Aorta (tissue), 5 donors: Measurements from ENCODE around the gene ZNF91. TPM values are rescaled to one million over a fixed set of nuclear protein-coding genes. Genes with fewer than 3 reads are reported as not detected.
A peak's percentile ranks its signal among the peaks of the same experiment; 100 is the strongest.
"Not testable (repeated sequence)": the region's sequence is repeated elsewhere in the genome, so short reads cannot be mapped to it uniquely, and the experiment has no call there.

Experiments used
- ATAC-seq: fragments of 200-7000 bp; cut with Tn5 transposase; one replicate; pipeline ENCODE4 v1.9.1; 2022; ENCODE audit warnings: moderate library complexity; ENCODE audit not compliant: low FRiP score
- DNase-seq, 2 donors: peaks; one replicate each; pipeline ENCODE4 v3.0.0-alpha.2; 2020
- H3K27ac ChIP-seq, 2 donors: one replicate each; pipeline ENCODE4 v1.5.1; 2013; ENCODE audit warnings: low read length in 2 of 2, mild to moderate bottlenecking in 2 of 2, moderate library complexity in 2 of 2, control low read depth in 1 of 2, inconsistent platforms in 1 of 2, low read depth in 1 of 2
- H3K27me3 ChIP-seq, 2 donors: one replicate each; pipeline ENCODE4 v1.6.1; 2013; ENCODE audit warnings: control low read depth in 1 of 2, low read length in 1 of 2, mild to moderate bottlenecking in 1 of 2, moderate library complexity in 1 of 2; ENCODE audit not compliant: insufficient read depth in 2 of 2, control insufficient read depth in 1 of 2
- H3K36me3 ChIP-seq, 2 donors: one replicate each; pipeline ENCODE4 v1.6.1; 2013; ENCODE audit warnings: control low read depth in 1 of 2, low read length in 1 of 2, mild to moderate bottlenecking in 1 of 2; ENCODE audit not compliant: insufficient read depth in 2 of 2, control insufficient read depth in 1 of 2
- H3K4me1 ChIP-seq, 2 donors: one replicate each; pipeline ENCODE4 v1.6.1; 2013; ENCODE audit warnings: low read length in 2 of 2, control low read depth in 1 of 2, mild to moderate bottlenecking in 1 of 2, moderate library complexity in 1 of 2; ENCODE audit not compliant: insufficient read depth in 2 of 2, control insufficient read depth in 1 of 2
- H3K4me3 ChIP-seq, 2 donors: one replicate each; pipeline ENCODE4 v1.5.1; 2013; ENCODE audit warnings: low read length in 2 of 2, control low read depth in 1 of 2, mild to moderate bottlenecking in 1 of 2
- H3K9me3 ChIP-seq: one replicate; pipeline ENCODE4 v1.6.1; 2013; ENCODE audit warnings: mild to moderate bottlenecking, low read length; ENCODE audit not compliant: control insufficient read depth
- WGBS, 2 donors: extraction: QIAGEN DNeasy Blood & Tissue Kit; methylation state at CpG; one replicate each; pipeline ENCODE4 v1.1.7; 2013; 5-methylcytosine and 5-hydroxymethylcytosine counted together
- intact Hi-C, 2 donors: fragments of 100-400 bp; cut with DNase I; formaldehyde crosslinking; loops; one replicate each; pipeline versions ENCODE4 v1.14.2 to v1.15.0; 2022
- polyA plus RNA-seq, 2 donors: library from polyadenylated mRNA; stranded (reverse); fragments of 200-250 nt; gene quantifications; one replicate each; pipeline ENCODE4 v1.2.3, GENCODE V29; 2013
- total RNA-seq, 2 donors: library from RNA; stranded (reverse); fragmentation: NEBNext Ultra II Directional; extraction: Animal tissue kit (Norgen Biotek cat#: 25700); gene quantifications; one replicate each; pipeline ENCODE4 v1.2.1, GENCODE V29; 2021
- donor health status: healthy with polysubstance abuse.
- donor health status: Bipolar disorder and iron deficiency.
- donor health status: DM: no; HTN: no; CAD: no.
- donor health status: DM: no; HTN: no; CAD: no.
- donor health status: DM: yes; HTN: yes; CAD: no.

The ZNF91 gene
- total and polyA plus RNA-seq, 4 donors = 7.1 to 63.6 (median 32.5) TPM

GRCh38 chr19:23403581-23404324, 8.5 kb upstream of the ZNF91 start:
- intact Hi-C loops = no loop called here
- no peak for ATAC-seq
- Histone ChIP-seq H3K4me1 (no peaks in the 10 kb centered on the region), H3K36me3 (no peaks in the 10 kb centered on the region), H3K9me3 (peaks cover 2% of the 10 kb centered on the region), H3K4me3 (no peak overlapping the region), H3K27me3 (no peaks in the 10 kb centered on the region), H3K27ac (no peak overlapping the region)
- no peak for DNase-seq
- WGBS, 2 donors = 88 to 91% methylated on average over 4 of the region's 4 CpGs

- ATAC-seq = no peak
- no peak overlapping the region for H3K27ac ChIP-seq
- H3K36me3 ChIP-seq = no peaks in the 10 kb centered on the region
- 89 to 91% methylated on average over 3 of the region's 3 CpGs for WGBS, 2 donors
- no peaks in the 10 kb centered on the region for H3K4me1 ChIP-seq
- no peaks in the 10 kb centered on the region for H3K27me3 ChIP-seq
- intact Hi-C loops = no loop called here
- no peak overlapping the region for H3K4me3 ChIP-seq
- no peak for DNase-seq
- H3K9me3 ChIP-seq = peaks cover 2% of the 10 kb centered on the region
Observed at GRCh38 chr19:23403052-23403451, 7.8 kb upstream of the ZNF91 start.

- WGBS, 2 donors = 96 to 97% methylated on average over 2 of the region's 2 CpGs
- intact Hi-C loops = no loop called here
- DNase-seq (no peak), ATAC-seq (no peak)
- Histone ChIP-seq H3K27me3 (no peaks in the 10 kb centered on the region), H3K9me3 (peaks cover 2% of the 10 kb centered on the region), H3K4me3 (no peak overlapping the region), H3K36me3 (no peaks in the 10 kb centered on the region), H3K27ac (no peak overlapping the region), H3K4me1 (no peaks in the 10 kb centered on the region)
Observed at GRCh38 chr19:23402388-23402787, 7.1 kb upstream of the ZNF91 start.

- no peak overlapping the region for H3K4me3 ChIP-seq
- no peak overlapping the region for H3K27ac ChIP-seq
- 93 to 96% methylated on average over 4 of the region's 4 CpGs for WGBS, 2 donors
- no peak for DNase-seq
- H3K9me3 ChIP-seq = peaks cover 2% of the 10 kb centered on the region
- H3K27me3 ChIP-seq = no peaks in the 10 kb centered on the region
- no peak for ATAC-seq
- intact Hi-C loops = no loop called here
- H3K36me3 ChIP-seq = no peaks in the 10 kb centered on the region
- H3K4me1 ChIP-seq = no peaks in the 10 kb centered on the region
Observed at GRCh38 chr19:23401086-23401610, 5.9 kb upstream of the ZNF91 start.

- WGBS, 2 donors = 92 to 94% methylated on average over 3 of the region's 3 CpGs
- H3K27ac ChIP-seq = no peak overlapping the region
- no peaks in the 10 kb centered on the region for H3K4me1 ChIP-seq
- peaks cover 2% of the 10 kb centered on the region for H3K9me3 ChIP-seq
- intact Hi-C loops = loop anchor here (5.0 to 10.0 kb wide), 2 partner anchors 125 to 127 kb away; no protein-coding TSS in a partner anchor
- H3K36me3 ChIP-seq = no peaks in the 10 kb centered on the region
- no peak for ATAC-seq
- no peaks in the 10 kb centered on the region for H3K27me3 ChIP-seq
- no peak overlapping the region for H3K4me3 ChIP-seq
- no peak for DNase-seq
Observed at GRCh38 chr19:23399443-23399842, 4.2 kb upstream of the ZNF91 start.

- not testable (repeated sequence) for ATAC-seq, DNase-seq, H3K27ac ChIP-seq, H3K27me3 ChIP-seq, H3K4me3 ChIP-seq, H3K36me3 ChIP-seq, H3K9me3 ChIP-seq, H3K4me1 ChIP-seq
- intact Hi-C loops = loop anchor here (5.0 to 10.0 kb wide), 2 partner anchors 121 to 123 kb away; no protein-coding TSS in a partner anchor
- WGBS, 2 donors = 87 to 88% methylated on average over 10 of the region's 10 CpGs
Observed at GRCh38 chr19:23395722-23396117, 449 bp upstream of the ZNF91 start.

- ATAC-seq (no peak), DNase-seq (peak in 1 of 2 donors; percentile 56)
- intact Hi-C loops = loop anchor here in 1 of 2 donors (10.0 kb wide), 1 partner anchor 120 kb away; no protein-coding TSS in a partner anchor
- Histone ChIP-seq H3K36me3 (peaks cover 0 to under 1% of the 10 kb centered on the region in 2 donors), H3K27me3 (no peaks in the 10 kb centered on the region), H3K4me3 (peak overlapping the region; percentile 42 to 77), H3K4me1 (peaks cover 1 to 4% of the 10 kb centered on the region in 2 donors), H3K27ac (peak overlapping the region in 1 of 2 donors; percentile 51), H3K9me3 (no peaks in the 10 kb centered on the region)
- WGBS, 2 donors = 1% methylated on average over 11 of the region's 11 CpGs
Observed at GRCh38 chr19:23394511-23394910, 760 bp downstream of the ZNF91 start.

GRCh38 chr19:23393121-23393520, 2.1 kb downstream of the ZNF91 start:
- intact Hi-C loops = loop anchor here in 1 of 2 donors (10.0 kb wide), 1 partner anchor 118 kb away; no protein-coding TSS in a partner anchor
- H3K4me1 ChIP-seq = peaks cover 1 to 4% of the 10 kb centered on the region in 2 donors

GRCh38 chr19:23391236-23391635, 4.0 kb downstream of the ZNF91 start:
- ATAC-seq (no peak), DNase-seq (no peak)
- Histone ChIP-seq H3K4me3 (no peak overlapping the region), H3K36me3 (peaks cover 0 to 2% of the 10 kb centered on the region in 2 donors), H3K4me1 (peaks cover 1 to 4% of the 10 kb centered on the region in 2 donors), H3K9me3 (no peaks in the 10 kb centered on the region), H3K27me3 (no peaks in the 10 kb centered on the region), H3K27ac (no peak overlapping the region)
- intact Hi-C loops = loop anchor here in 1 of 2 donors (10.0 kb wide), 1 partner anchor 116 kb away; no protein-coding TSS in a partner anchor

More at GRCh38 chr19:23393121-23393520, 2.1 kb downstream of the ZNF91 start:
- ATAC-seq (no peak), DNase-seq (no peak)
- no peak overlapping the region for H3K27ac ChIP-seq
- H3K4me3 ChIP-seq = no peak overlapping the region
- no peaks in the 10 kb centered on the region for H3K9me3 ChIP-seq
- no peaks in the 10 kb centered on the region for H3K27me3 ChIP-seq
- peaks cover 0 to 2% of the 10 kb centered on the region in 2 donors for H3K36me3 ChIP-seq
- 39 to 43% methylated on average over 1 of the region's 1 CpG for WGBS, 2 donors
